Cerebellar nuclear complex (tissue), 1 donor: ENCODE measurements around the gene KLHL5.
A peak's percentile ranks its signal among the peaks of the same experiment; 100 is the strongest.
"Not testable (repeated sequence)": the region's sequence is repeated elsewhere in the genome, so short reads cannot be mapped to it uniquely, and the experiment has no call there.

ENCODE experiments used
- DNase-seq, 2 experiments: peaks; one replicate each; lab custom pipeline; 2025; lab: John Stamatoyannopoulos, UW

Gene KLHL5, protein sequence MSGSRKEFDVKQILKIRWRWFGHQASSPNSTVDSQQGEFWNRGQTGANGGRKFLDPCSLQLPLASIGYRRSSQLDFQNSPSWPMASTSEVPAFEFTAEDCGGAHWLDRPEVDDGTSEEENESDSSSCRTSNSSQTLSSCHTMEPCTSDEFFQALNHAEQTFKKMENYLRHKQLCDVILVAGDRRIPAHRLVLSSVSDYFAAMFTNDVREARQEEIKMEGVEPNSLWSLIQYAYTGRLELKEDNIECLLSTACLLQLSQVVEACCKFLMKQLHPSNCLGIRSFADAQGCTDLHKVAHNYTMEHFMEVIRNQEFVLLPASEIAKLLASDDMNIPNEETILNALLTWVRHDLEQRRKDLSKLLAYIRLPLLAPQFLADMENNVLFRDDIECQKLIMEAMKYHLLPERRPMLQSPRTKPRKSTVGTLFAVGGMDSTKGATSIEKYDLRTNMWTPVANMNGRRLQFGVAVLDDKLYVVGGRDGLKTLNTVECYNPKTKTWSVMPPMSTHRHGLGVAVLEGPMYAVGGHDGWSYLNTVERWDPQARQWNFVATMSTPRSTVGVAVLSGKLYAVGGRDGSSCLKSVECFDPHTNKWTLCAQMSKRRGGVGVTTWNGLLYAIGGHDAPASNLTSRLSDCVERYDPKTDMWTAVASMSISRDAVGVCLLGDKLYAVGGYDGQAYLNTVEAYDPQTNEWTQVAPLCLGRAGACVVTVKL

DNA sequence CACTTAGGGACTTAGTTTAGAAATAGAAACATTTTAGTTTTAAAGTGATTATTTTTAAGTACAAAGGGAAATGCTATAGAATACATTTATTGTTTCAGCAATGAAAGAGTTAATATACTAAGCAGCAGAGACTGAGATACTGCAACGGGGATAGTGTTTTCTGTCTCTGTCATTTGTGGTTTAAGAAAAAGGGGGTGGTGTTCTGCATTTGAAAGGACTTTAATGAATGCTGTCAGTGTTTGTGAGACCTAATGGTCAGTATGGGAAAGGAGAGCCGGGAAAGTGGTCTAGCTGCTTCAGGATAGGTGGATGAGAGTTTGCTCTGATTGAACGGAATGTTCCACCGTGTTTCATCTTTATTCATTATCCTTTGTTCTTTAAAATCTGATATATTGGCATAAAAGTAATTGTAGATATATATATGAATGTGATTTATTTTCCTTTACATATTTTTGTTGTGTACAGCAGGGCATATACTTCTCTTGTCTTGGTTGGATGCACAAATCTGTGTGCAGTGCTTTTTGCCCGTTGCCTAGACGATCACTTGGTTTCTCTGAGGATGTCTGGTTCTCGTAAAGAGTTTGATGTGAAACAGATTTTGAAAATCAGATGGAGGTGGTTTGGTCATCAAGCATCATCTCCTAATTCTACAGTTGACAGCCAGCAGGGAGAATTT lies at the start of gene KLHL5:
Gene KLHL5, plus strand, starts transcription at position 139 of the 676 bp plus-strand sequence. Its CDS starts 421 bp downstream, at position 560.
- peak in 1 of 2 experiments; percentile 49 for DNase-seq

DNA sequence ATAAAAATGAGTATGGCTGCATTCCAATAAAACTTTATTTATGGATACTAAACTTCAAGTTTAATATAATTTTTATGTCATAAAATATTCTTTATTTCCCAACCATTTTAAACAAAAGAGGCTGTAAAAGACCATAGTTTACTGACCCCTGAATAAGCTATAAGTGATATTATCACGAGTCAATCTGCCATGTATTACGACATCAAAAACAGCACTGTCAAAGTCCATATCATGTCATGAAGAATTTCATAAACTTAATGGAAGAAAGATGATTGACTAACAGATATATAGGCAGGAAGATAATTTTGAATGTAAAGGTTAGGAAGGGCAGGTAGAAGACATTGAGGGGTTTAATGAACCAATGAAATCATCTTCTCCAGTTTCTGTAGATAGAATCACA lies 48.0 kb upstream of the KLHL5 start:
- no peak for DNase-seq

DNA sequence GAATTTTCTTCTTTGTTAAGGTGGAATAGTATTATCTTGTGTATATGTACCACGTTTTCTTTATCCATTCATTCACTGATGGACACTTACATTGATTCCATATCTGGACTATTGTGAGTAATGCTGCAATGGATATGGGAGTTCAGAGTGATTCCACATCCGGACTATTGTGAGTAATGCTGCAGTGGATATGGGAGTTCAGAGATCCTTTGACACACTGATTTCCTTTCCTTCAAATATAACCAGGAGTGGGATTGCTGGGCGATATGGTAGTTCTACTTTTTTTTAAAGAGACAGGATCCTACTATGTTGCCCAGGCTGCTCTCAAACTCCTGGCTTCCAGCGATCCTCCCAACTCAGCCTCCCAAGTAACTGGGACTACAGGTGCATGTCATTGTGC lies 41.9 kb upstream of the KLHL5 start:
- no peak for DNase-seq

DNA sequence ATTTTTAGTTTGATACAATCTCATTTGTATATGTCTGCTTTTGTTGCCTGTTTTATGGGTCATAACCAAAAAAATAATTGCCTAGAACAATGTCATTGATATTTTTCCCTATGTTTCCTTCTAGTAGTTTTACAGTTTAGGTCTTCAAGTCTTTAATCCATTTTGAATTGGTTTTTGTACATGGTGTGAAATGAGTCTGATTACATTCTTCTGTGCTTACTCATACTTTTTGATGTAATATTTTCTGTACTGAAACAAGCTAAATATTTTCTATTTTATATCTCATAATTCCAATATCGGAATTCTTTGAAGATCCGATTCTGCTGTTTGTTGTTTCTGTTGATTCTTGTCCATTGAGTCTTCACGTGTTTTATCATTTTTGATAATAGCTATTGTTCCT lies 40.4 kb upstream of the KLHL5 start:
- no peak for DNase-seq

DNA sequence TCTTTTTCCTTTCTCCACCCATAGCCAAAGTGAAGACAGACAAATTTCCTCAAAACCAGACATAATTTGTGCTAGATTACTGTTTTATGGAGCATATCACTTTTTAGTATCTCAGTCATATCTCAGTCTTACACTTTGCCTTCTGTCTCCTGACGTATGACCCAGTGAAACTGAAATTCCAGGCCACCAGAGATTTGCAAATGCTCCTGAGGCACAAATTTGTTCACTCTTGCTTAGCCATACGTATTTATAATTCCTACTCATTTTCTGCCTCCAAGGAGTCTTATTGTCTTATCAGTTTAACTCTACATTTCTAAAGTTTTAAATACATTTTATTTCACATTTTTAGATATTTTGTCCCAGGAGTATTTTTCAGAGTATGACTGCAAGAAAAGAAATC lies 39.8 kb upstream of the KLHL5 start:
- DNase-seq = no peak

DNA sequence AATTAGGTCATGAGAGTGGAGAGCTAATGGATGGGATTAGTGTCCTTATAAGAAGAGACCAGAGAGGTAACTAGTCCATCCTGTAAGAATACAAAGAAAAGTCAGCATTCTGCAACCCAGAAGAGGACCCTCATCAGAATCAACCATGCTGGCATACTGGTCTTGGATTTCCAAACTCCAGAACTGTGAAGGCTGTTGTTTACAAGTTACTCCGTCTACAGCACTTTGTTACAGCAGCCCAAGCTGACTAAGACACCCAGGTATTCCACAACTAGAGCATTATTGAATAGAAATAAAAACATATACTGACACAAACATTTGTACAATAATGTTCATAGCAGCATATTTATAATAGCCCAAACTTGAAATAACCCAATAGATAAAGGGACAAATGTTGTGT lies 39.0 kb upstream of the KLHL5 start:
- no peak for DNase-seq

DNA sequence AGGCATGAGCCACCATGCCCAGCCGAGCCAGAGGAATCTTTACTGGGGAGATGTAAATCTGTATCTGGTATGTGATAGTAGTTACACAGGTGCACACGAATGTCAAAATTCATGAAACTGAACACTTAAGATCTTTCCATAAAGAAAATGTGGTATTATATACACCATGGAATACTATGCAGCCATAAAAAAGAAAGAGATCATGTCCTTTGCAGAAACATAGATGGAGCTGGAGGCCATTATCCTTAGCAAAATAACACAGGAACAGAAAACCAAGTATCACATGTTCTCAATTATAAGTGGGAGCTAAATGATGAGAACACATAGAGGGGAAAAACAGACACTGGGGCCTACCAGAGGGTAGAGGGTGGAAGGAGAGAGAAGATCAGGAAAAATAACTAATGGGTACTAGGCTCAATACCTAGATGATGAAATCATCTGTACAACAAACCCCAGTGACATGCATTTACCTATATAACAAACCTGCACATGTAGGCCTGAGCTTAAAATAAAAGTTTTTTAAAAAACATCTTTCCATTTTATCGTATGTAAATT lies 37.6 kb upstream of the KLHL5 start:
- DNase-seq = no peak

DNA sequence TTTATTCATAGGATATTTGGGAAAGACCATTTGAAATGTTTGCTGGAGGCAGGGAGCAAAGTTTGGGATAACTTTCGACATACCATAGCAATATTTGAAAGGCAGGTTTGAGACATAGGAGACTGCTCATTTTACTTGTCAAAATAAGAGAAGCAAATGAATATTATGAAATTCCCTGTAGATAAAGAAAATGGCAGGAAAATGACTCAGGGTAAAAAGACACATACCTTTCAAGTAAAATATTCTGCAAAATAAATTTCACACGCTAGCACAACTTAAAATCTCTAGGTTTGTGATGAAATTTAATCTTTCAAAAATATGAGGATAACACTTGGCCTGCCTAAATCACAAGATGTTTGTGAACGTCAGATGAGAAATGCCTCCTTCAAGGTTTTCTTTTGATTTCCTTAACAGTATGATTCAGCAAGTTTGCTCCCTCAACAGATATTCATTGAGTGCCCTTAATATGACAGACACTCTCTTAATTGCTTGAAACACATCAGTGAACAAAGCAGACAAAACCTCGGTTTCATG lies 36.4 kb upstream of the KLHL5 start:
- DNase-seq = no peak

DNA sequence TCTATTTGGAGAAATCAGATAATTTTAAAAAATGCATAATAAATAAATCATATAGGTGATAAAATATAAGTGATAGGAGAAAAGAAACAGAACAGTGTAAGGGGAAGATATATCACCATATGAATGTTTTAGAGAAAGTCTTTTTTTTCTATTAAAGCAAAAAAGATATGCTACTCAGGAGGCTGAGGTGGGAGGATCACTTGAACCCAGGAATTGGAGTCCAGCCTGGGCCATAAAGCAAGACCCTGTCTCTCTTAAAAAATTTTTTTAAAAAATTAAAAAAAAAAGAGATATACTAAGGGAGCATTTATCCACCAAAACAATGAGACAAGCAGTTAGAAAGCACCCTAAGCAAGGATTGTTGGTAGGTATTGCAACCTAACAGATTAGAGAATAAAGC lies 35.9 kb upstream of the KLHL5 start:
- no peak for DNase-seq

DNA sequence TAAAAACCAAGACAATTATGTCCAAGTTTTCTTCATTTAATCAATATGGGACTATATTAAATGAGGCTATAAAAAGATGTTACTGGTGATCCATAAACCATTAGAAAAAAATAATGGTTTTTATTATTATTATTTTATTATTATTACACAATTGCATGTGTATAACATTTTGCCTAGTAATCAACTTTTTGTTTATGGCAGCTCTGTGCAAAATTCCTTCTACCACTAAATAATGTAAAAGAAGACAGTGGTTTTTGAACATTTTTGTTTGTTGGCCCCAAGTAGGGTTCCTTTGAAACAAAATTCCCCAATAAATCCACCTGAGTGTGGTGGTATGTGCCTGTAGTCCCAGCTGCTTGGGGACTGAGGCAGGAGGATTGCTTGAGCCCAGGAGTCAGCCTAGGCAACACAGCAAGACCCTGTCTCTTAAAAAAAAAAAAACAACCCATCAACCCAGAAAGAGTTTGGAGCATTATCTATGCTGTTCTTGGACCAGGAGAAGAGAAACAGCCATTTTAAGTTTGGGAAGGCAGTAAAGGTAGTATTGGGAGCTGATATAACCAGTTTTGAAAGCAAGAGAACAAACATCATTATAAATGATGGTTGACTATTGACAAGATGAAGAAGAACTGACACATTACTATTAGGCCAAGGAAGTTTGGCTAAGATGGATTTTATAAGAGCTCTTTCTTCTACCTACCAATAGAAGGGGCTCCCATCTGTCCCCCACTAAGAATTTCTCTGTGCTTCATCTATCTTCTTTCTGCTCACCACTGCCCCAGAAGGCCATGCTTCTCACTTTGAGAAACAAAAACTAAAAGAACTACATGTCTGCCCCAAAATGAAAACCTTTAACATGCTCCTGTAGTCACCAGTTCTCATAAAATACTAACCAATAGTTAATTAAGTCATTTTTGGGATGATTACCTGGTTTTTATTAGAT lies 32.0 kb upstream of the KLHL5 start:
- no peak for DNase-seq

DNA sequence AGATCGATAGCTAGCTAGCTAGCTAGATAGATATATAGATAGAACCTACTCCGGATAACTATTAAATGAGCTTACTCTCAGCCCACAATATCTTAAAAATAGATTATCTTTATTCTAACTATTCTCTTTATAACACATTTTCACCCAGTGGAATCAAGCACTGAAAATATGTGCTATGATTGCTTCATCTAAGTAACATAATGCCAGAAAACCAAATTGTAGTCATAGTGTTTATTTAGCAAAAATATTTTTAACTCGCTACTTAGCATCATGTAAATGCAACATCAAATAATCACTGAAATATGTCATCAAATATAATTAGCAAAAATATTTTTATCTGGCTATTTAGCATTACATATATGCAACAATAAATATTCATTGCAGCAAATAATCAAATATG lies 31.3 kb upstream of the KLHL5 start:
- no peak for DNase-seq

DNA sequence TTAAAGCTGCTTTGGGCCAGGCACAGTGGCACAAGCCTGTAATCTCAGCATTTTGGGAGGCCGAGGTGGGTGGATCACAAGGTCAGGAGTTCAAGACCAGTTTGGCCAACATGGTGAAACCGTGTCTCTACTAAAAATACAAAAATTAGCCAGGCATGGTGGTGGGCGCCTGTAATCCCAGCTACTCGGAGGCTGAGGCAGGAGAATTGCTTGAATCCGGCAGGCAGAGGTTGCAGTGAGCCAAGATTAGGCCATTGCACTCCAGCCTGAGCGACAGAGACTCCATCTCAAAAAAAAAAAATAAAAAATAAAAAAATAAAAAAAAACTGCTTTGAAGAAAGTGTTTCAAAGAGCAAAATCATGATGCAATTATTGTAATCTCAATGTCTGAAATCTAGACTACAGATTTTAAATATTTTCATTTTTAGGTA lies 30.4 kb upstream of the KLHL5 start:
- not testable (repeated sequence) for DNase-seq

DNA sequence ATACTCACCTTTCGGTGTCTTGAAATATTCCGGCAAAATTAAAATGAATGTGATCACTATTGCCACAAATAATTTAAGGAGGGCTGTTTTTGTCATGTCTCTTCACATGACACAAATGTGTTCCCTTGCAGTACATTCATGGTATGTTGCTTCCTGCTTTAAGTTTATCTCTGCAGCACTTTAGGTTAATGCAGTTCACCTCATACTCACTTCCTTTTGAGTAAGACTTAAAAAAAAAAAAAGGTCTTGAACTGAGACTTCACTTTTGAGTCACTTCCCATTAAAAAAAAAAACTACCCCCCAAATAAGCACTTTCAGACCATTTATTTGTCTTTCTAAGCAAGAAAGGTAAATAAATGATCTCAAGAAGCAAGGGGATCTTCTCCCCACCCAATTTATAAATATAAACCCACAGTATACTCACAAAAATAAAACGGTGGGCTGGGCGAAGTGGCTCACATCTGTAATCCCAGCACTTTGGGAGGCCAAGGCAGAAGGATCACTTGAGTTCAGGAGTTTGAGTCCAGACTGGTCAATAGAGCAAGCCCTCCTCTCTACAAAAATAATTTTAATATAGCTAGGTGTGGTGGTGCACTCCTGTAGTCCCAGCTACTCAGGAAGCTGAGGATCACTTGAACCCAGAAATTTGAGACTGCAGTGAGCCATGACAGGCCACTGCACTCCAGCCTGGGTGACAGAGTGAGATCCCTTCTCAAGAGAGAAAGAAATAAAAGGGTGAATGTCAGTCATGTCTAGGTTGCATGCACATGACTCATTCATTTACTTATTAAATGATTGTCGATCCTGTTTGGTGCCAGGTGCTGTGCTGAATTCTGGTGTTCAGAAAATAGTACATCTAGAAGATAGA lies 29.6 kb upstream of the KLHL5 start, which contains the start of gene TMEM156:
Gene TMEM156, minus strand, starts transcription at position 192 of the 868 bp plus-strand sequence. Its CDS starts 96 bp downstream, at position 96.
- DNase-seq = no peak

DNA sequence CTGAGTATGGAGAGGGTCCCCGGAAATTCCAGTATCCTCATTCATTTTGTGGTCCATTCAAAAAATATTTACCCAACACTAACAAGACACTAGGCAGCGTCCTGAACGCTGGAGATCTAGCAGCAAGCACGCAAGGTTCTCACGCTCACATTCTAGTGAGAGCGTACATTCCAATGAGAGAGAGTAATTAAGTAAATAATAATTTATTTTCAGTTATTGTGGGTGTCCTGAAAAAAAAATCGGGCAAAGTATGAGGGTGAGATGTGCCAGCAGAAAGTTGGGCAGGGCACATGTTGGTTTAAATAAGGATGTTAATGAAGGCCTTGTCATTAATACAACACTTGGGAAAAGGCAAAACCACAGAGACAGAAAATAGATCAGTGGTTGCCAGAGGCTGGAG lies 25.9 kb upstream of the KLHL5 start:
- DNase-seq = no peak

DNA sequence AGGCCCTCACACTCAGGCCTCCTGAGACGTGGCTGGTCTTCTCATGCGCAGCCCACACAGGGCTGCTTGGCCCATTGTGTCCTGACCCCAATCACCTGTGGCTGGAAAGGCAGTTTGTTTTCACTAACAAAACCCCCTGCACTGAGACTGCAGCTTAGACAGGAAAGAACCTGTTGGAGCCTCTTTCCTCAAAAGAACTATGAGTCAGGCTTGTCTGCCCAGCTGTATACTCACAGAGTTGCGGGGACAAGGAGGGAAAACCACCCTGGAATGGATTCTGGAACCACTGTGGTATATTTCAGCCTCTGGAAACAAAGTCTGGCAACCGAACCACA lies 24.6 kb upstream of the KLHL5 start:
- DNase-seq = no peak

DNA sequence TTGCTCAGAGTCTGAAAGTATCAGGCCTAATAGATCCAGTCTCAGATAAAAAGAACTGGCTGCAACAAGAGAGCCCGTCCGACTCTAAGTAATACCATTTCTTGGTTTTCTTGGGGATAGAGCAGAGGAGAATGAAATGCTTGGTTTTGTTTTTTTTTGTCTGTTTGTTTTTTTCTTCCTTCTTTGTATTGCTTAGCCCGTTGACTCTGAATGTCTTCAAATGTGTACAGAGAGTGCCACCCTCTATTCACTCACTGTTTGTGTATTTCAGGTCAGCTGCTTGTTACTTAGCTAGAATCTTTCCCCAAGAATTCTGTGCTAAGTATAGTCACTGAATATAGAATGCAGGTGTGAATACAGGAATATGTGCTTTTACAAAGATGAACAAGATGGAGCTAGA lies 24.1 kb upstream of the KLHL5 start:
- no peak for DNase-seq

DNA sequence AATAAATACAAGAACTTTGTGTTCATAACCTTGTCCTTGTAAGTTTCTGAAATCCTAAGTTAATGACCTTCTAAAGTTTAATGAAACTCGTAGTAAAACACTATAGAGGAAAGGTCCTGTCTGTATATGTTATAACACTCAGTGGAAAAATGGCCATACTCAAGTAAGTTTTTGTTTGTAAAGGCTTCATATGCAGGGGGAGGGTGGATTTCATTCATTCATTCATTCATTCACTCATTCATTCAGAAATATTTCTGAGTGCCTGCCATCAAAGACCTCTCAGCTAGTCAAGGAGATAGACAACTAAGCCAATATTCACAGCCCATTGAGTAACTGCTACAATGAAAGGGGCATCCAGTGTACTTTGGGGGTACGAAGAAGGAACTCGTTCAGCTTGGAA lies 22.9 kb upstream of the KLHL5 start:
- no peak for DNase-seq

DNA sequence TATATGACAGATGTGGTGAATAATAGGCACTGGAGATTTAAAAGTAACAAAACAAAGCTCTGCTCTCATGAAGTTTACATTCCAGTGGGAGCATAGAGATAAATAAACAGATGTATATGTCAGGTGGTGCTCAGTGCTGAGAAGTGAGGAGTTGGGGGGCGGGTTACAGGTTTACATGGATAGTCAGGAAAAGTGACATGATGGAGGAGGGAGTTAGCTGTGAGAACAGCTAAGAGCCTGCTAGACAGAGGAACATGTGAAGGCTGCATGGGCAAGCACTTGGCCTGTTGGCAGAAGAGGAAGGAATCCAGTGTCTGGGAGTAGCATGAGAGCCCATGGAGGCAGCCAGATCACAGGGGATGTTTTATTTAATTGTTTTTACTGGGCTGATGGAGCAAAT lies 19.7 kb upstream of the KLHL5 start:
- no peak for DNase-seq

DNA sequence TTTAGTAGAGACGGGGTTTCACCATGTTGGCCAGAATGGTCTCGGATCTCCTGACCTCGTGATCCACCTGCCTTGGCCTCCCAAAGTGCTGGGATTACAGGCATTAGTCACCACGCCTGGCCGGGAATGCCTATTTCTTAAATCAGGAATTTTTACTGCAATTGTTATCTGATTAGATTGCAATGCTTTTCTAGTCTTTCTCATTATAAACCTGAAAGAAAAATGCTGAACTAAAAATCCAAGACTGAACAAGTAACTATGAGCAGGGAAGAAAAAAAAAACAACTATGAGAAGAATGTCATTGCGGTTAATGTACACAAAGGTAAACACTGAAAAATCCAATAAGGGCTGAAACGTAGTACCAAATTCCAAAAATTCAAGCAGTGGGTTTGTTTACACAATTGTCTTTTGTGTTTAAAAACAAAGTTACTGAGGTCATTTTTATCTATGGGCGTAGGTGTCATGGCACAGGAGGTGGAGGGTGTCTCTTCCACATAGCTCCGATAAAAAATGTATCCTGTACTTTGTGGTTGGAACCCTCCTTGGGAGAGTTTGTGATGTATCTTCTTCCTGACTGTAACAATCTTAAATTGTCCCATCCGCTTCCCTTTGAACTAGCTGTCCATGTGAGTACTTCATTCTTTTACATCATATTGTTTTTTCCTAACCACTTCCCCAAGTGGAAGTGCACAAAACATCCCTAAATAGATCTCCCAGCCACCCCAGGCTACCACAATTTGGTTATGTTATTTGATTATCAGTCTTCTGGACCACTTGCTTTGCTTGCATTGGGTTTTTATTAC lies 18.8 kb upstream of the KLHL5 start:
- DNase-seq = no peak
